Islet precursor cell (in vitro differentiated cells): Measurements from ENCODE around the gene ANXA2R.
"Not testable (repeated sequence)": the region's sequence is repeated elsewhere in the genome, so short reads cannot be mapped to it uniquely, and the experiment has no call there.

ENCODE experiments used
- DNase-seq: peaks from one replicate; pipeline ENCODE4 v3.0.0-alpha.2; 2018

Gene ANXA2R, protein sequence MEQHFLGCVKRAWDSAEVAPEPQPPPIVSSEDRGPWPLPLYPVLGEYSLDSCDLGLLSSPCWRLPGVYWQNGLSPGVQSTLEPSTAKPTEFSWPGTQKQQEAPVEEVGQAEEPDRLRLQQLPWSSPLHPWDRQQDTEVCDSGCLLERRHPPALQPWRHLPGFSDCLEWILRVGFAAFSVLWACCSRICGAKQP

DNA sequence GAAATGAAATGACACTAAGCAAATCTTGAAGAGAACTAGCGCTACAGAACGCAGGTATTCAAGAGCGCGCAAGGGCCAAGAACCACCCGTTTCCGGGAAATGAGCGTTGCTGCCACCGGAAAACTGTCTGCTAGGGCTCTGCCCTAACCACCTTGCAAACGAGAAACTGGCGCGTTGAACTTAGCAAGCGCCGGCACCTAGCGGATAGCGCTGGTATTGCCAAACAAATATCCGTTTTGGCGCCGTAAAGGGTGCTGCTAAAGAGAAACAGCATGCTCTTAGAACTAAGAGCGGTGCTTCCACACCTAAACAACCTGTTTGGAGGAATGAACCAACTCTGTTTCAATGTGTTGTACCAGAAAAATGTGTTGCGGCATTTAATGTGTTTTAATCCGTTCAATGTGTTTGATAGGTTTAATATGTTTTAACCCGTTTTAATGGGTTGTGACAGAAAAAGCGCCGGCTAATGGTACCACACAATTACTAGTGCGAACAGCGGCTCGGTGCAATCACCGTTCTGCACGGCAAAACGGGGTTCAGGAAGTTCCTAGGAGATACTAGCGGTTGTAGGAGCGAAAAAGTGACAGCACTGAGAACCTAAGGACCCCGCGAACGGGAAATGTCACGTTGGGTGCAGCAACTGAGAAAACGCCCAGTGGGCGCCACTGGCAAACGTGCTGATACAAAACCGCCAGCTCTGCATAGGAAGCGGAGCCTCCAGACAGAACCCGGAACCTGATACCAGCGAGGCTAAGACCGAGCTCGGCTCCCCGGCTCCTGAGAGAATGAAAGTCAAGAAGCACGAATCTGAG is at the start of gene ANXA2R:
Gene ANXA2R, minus strand, starts transcription at position 33 of the 812 bp plus-strand sequence. CDS start 273 bp downstream, outside the sequence.
- peak; percentile 94 for DNase-seq

DNA sequence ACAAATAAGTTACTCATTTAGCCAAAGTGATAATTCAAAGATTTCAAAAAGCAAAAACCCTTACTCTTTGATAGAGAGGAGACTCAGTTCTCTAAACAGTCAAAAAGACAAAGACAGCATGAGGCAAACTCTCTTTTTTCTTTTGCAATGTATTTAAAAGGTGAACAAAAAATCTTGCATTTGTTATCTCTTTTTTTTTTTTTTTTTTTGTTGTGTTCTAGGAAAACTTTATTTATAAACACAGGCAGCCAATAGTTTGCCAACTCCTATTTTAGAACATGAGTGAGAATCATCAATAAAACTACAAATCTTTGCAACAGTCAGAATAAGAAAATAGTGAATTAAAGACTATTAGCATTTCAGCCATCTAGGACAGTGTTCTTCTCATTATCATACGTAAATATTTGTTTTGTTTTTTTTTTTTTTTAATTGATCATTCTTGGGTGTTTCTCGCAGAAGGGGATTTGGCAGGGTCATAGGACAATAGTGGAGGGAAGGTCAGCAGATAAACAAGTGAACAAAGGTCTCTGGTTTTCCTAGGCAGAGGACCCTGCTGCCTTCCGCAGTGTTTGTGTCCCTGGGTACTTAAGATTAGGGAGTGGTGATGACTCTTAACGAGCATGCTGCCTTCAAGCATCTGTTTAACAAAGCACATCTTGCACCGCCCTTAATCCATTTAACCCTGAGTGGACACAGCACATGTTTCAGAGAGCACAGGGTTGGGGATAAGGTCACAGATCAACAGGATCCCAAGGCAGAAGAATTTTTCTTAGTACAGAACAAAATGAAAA is 46.2 kb upstream of the ANXA2R start:
- not testable (repeated sequence) for DNase-seq

DNA sequence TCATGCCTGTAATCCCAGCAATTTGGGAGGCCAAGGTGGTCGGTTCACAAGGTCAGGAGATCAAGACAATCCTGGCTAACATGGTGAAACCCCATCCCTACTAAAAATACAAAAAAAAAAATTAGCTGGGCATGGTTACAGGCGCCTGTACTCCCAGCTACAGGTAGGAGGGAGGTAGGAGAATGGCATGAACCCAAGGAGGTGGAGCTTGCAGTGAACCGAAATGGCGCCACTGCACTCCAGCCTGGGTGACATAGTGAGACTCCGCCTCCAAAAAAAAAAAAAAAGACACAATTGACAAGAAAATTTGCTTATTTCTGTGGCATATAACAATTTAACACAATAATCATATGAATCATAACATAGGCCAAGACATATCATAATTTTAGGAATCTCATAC is 45.3 kb upstream of the ANXA2R start:
- no peak for DNase-seq

DNA sequence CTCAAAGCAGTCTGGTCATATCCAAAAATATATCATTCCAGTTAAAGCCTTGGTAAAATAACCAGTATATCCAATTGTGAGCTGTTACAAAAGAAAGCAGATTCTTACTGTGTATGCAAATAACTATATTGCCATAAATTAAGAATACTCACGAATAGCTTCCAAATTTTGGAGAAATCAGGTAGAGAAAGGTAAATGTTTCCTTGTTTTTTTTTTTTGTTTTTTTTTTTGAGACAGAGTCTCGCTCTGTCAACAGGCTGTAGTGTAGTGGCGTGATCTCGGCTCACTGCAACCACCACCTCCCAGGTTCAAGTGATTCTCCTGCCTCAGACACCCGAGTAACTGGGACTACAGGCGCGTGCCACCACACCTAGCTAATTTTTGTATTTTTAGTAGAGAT is 44.3 kb upstream of the ANXA2R start:
- not testable (repeated sequence) for DNase-seq

DNA sequence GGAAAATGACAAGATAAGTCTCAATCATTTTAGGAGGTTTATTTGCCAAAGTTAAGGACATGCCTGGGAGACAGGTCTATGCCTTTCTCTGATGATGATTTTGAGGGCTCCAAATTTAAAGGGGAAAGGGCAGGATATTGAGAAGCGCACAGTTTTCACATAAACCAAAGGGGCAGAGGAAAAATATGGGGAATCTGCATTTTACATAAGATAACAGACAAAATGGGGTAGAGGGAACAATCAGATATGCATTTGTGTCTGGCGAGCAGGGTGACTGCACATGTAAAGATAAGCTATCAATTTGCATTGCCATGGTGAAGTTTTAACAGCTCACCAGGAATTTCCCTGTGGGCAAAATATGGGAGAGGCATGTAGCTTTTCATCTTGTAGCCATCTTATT is 41.2 kb upstream of the ANXA2R start:
- DNase-seq, result not testable (repeated sequence)

DNA sequence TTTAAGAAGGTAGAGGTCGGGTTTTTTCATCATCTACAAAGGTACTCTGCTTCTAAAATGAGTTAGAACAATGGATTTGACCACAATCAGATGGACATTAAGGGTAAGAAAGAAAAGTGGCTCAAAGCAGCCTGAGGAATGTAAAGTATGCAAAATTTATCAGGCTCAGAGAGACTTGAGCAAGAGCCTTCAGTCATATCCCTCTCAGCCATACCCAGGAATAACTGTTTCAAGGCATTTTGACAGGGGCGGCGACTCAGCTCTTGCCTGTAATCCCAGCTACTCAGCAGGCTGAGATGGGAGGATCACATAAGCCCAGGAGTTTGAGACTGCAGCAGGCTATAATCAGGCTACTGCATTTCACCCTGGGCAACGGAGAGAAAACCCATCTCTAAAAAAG is 38.8 kb upstream of the ANXA2R start:
- DNase-seq, result peak; percentile 73

DNA sequence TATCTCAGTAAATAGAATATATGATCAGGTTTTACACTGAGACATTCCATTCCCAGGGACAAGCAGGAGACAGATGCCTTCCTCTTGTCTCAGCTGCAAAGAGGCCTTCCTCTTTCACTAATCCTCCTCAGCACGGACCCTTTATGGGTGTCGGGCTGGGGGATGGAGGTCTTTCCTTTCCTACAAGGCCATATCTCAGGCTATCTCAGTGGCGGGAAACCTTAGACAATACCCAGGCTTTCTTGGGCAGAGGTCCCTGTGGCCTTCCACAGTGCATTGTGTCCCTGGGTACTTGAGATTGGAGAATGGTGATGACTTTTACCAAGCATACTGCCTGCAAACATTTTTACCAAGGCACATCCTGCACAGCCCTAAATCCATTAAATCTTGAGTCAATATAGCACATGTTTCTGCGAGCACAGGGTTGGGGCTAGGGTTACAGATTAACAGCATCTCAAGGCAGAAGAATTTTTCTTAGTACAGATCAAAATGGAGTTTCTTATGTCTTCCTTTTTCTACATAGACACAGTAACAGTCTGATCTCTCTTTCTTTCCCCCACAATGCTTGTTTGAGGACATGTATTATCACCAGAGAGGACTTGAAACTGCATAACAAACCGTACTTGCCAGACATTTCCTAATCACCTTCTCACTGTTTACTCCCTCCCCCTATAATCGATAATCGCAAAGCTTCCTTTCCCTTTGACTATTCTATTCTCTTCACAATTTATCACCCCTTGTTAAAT is 37.5 kb upstream of the ANXA2R start:
- not testable (repeated sequence) for DNase-seq

DNA sequence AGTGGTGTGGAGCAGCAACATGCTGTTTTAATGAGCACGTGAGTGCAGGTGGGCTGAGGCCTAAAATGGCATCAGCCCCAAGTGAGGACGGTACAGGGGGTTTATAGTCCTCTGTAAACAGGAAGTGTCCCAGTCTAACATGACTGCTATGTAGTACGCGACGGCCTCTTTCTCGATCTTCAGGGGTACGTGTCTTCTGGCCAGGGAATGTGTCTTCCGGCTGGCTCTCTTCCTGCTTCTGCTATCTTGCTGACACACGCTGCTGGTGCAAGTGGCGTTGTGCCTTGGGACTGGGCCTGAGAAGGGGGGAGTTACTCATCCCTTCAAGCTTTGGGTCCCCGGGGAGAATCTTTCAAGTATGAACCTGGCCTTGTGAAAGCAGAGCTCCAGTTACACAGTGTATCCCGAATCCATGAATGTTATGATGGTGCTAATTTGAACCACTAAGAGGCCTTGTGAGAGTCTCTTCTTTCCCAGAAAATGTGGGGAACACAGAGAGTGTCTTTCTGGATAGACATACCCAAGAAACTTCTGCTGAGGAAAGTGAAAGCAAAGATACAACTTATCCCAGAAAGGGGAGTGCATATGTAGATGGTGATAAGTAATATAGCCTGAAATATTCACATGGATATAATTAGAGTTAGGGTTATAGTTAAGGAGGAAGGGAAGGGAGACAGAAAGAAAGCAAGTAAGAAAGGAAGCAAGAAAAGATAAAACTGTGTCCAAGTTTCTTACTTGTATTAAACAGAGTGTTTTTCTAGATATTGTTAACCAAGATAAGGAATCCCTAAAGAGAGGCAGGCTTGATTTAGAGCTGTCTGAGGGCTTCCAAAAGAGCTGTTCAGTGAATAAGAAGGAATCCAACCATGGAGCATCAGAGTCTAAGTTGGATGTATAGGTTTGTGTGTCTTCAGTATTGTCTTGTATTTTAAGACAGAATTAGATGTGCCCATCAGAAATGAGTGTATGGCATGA is 35.5 kb upstream of the ANXA2R start:
- no peak for DNase-seq

DNA sequence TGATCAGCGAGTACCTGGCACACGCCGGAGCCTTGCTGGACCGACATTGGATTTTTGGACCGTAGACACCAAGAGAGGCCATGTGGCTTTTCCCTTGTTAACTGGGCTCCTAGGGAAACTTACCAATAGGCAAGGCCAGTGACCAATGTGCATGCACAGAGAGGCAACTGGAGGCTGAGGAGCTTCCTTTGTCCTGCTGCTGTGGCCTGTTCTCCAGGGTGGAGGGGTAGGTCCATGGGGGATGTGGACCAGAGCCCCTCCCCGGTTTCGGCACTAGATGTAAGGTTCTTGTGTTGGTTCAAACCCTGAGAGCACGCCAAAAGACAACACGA is 34.8 kb upstream of the ANXA2R start:
- DNase-seq, result no peak

DNA sequence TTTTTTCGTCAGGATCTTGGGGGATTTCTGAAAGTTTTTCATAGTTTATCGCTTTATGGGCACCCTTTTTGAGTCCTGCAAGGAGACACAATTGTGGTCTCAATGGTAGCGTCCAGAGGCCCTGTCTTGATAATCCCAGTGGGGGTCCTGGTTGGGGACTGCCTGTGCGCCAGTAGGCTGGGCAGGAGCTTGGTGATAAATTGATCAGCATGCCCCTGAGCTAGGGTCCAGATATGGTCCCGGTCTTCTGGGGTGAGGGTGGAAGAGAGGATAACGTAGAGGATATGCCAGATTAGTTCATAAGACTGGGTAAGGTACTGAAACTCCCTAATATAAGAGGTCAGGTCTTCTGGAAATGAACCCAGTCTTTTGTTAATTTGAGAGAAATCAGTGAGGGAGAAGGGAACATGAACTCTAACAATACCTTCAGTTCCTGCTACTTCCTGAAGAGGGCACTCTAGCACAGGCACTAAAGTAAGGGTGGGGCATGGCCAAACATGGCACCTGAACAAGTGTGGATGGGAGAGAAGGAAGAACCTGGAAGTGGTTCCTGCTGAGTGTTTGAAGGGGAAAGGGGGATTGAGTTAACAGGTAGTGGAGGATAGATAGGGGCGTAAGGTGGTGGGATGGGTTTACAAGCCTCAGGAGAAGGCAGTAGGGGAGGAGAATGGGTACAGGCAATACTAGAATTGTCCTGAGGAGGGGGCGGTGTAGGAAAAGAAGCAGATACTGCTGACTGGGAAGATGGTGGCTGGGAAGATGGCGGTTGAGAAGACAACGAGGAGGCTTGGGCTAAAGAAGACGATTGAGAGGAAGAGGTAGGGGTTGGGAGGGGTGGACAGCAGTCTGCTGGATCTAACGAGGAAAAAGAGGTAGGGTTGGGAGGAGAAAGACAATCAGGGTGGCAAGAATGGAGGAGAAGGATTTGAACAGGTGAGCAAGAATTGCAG is 33.8 kb upstream of the ANXA2R start:
- DNase-seq, result no peak

DNA sequence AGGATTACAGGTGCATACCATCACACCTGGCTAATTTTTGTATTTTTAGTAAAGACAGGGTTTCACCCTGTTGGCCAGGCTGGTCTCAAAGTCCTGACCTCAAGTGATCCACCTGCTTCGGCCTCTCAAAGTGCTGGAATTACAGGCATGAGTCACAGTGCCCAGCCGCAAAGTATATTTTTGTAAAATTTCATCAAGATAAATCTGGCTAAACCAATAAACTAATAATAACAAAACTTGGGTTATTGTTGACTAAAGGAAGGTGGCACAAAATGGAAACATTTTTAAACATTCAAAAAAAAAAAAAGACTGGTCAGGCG is 29.2 kb upstream of the ANXA2R start:
- DNase-seq, result not testable (repeated sequence)

DNA sequence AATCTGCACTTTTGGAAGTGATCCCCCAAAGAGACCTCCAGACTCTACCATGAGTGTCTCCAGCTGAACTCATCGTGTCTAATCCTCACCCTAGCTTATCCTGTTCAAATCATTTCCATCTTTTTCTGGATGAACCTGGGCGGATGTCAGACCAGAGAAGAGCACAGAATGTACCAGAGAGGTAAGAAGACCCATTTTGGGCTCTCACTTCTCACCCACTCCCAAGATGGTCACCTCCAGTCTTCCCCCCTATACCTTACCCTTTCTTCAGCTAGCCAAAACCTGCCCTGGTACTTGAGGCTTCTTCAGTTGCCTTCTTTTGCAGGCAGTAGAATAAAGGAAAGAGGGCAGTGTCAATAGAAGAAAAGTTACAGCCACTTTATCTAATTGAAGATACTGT is 27.9 kb upstream of the ANXA2R start:
- DNase-seq, result no peak

DNA sequence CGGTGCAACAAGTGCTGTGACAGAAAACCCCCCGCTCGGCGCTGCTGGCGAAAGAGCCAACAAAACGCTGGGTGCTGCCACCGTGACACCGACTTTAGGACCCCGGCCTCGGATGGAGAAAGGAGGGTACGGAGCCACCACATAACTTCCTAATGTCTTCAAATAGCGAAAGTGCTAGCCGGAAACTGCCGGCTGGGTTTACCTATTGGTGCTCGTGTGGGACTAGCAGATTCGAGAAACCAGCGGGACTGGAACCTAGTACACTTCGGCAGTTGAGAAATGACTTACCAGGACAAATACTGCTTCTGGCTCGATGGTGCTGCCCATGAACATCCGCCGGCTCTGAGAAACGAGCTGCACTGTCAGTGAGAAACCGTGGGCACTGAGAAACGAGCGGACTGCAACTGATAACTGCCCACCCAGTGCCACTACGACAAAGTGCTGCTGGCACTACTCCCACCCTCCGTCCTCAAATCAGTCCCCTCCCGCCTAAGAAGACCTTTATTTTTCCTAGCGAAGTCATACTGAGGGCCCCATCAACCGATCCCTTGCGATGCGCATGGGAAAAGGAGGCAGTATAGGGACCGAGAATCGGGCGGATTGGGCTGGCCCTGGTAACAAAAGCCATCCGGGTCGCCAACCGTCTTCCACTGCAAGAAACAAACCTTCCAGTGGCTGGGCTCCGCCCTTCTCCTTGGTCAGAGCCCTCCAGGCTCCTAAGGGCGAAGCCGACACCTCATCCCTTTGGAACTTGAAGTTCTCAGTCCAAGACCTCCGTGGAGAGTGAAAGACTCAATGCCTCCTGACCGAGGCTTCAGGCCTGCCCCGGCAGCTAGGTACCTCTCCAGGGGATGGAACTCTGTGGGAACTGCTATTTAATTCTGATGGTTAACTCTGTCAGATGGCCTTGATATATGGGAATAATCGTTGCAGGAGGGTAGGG is 27.0 kb upstream of the ANXA2R start:
- peak; percentile 94 for DNase-seq

DNA sequence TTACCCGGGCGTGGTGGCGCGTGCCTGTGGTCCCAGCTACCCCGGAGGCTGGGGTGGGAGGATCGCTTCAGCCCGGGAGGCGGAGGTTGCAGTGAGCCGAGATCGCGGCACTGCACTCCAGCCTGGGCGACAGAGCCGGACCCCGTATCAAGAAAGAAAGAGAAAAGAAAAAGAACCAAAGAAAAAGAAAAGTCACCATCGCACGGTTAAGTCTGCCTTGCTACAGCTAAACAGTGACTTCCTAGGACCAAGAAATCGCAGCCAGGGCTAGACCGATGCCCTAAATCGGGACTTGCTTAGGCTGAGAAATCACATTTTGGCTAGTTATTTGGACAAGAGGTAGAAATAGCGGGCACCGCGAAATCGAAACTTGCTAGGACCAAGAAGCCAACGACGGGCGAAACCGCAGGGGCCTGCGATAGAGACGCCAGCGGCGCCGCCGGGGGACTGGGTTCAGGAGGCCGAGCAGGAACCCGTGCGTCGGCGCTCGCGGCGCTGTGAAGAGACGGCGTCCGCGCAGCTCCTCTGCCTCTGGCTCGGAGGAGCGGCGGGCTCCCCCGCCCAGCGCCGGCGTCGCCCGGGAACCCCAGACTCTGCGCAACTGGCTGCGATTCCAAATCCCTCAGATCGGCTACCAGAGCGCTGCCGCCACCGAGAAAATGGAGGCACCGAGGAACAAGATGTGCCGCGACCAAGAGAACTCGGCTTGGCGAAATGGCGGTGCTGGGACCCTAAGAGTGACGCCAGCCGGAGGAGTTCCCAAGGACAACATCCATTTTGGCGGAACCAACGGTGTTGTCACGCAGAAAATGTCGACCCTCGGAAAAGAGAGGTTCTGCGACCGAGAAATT is 26.1 kb upstream of the ANXA2R start:
- DNase-seq, result peak; percentile 81

DNA sequence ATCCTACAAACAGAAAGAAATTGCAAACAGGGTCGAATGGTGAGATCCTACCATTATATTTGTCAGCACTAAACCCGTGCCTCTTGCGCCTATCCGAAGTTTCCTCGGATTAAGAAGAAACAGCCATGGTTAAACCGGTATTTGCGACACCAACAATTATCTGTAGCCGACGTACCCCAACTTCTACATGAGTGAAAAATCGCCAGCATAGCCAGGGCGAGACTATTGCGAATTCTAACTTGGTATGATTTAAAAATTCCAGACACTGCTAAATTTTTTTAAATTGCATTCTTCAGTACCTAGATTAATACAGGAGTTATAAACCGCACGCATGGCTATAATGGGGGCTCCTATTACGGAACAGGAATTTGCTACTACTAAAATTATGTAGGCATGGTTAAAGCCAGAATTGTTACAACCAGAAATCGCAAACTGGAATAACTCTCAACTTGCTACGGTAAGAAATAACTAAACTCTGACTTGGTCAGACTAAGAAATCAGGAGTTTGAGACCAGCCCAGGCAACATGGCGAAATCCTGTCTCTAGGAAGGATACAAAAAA is 25.3 kb upstream of the ANXA2R start:
- DNase-seq, result no peak

DNA sequence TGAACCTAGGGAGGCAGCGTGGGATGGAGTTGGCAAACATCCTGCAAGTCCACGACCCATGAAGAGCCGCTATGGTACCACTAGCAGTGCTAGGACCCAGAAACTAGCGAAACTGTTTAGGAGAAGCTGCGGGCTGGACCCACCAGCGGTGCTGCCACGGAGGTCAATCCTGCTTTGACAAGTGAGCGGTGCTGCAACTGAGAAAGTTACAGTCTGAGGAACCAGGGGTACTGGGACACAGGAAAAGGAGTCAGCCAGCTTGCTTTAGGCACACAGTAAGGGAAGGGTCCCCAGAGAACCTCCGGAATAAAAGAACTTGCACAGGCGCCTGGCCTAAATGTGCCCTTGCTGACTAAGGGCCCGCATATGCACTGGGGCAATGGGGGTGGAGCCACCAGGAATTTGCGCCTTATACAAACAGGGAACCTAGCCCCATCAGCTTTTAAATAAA is 23.6 kb upstream of the ANXA2R start:
- peak; percentile 66 for DNase-seq

DNA sequence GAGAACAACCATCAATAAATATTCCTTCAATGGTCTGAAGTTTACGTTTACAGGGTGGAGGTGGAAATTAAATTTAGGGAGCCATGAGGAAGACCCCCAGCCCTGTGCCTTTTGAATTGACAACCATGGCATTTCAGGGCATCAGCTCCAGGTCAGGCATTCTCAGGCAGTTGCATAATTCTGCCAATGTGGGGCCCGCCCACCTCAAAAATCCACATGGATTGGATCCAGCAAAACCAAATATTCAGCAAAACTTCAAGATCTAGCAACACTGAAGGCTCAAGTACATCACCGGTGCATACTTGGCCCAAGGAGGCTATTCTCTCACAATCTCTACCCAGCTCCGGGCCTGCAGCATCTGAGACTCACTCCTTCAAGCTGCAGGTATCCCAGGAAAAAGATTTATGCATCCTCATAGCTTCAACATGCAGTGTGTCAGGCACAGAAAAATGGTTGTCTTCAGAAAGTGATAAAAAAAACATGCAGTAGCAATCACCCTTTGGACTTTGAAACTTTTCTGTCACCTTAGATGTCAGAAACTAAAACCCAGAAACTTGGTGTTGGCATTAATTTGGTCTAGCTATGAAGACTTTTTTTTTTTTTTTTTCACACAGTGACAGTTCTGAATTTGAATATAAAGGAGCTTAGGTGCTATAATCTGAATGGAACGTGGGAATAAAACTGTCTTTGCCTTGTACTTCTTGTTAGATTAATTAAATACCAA is 21.4 kb upstream of the ANXA2R start:
- no peak for DNase-seq
